Measurements from ENCODE around the gene SIM2. TPM values are rescaled to one million over a fixed set of nuclear protein-coding genes. Genes with fewer than 3 reads are reported as not detected.

SIM2 gene
- total and polyA plus RNA-seq, 12 donors: 0.01 to 0.16 (median 0.15) TPM; not detected in 9

GRCh38 chr21:36723371-36723881 lies 24.5 kb downstream of the SIM2 start:
- Histone ChIP-seq H3K27me3 (peaks cover 0 to 59% (median 32%) of the 10 kb centered on the region in 7 donors), H3K4me3 (no peak overlapping the region), H3K9me3 (no peaks in the 10 kb centered on the region), H3K36me3 (no peaks in the 10 kb centered on the region), H3K27ac (no peak overlapping the region), H3K4me1 (no peaks in the 10 kb centered on the region)
- DNase-seq: no peak
- TF ChIP-seq CTCF (IDR thresholded peaks at IDR 0.05): no peak
- no peak for ATAC-seq
- WGBS, 2 donors: 88% methylated on average over 14 of the region's 14 CpGs
- intact Hi-C loops (cut with DNase I): no loop called here

- Histone ChIP-seq H3K27ac (no peak overlapping the region), H3K27me3 (peaks cover 0 to 51% (median 20%) of the 10 kb centered on the region in 7 donors), H3K4me1 (no peaks in the 10 kb centered on the region), H3K9me3 (no peaks in the 10 kb centered on the region), H3K36me3 (no peaks in the 10 kb centered on the region), H3K4me3 (no peak overlapping the region)
- no peak for DNase-seq
- no peak for TF ChIP-seq CTCF (IDR thresholded peaks at IDR 0.05)
- WGBS, 2 donors: 75 to 80% methylated on average over 3 of the region's 3 CpGs
- ATAC-seq: no peak
- intact Hi-C loops (cut with DNase I): no loop called here
Observed at GRCh38 chr21:36724660-36725059, 25.7 kb downstream of the SIM2 start.

GRCh38 chr21:36725793-36726386 lies 27.0 kb downstream of the SIM2 start:
- H3K4me1 ChIP-seq: no peaks in the 10 kb centered on the region
- intact Hi-C loops (cut with DNase I): no loop called here
- no peak for TF ChIP-seq CTCF (IDR thresholded peaks at IDR 0.05)
- H3K27ac ChIP-seq: no peak overlapping the region
- ATAC-seq (no peak), DNase-seq (no peak)
- H3K4me3 ChIP-seq: no peak overlapping the region
- H3K36me3 ChIP-seq: no peaks in the 10 kb centered on the region
- H3K27me3 ChIP-seq: peaks cover 0 to 47% (median 23%) of the 10 kb centered on the region in 7 donors
- 94 to 97% methylated on average over 12 of the region's 12 CpGs for WGBS, 2 donors
- no peaks in the 10 kb centered on the region for H3K9me3 ChIP-seq

GRCh38 chr21:36727866-36728265 lies 29.0 kb downstream of the SIM2 start:
- no peak for DNase-seq
- 57 to 73% methylated on average over 6 of the region's 6 CpGs for WGBS, 2 donors
- intact Hi-C loops (cut with DNase I): no loop called here
- H3K4me1 ChIP-seq: no peaks in the 10 kb centered on the region
- H3K27ac ChIP-seq: no peak overlapping the region
- no peak for ATAC-seq
- no peak overlapping the region for H3K4me3 ChIP-seq
- H3K36me3 ChIP-seq: no peaks in the 10 kb centered on the region
- no peaks in the 10 kb centered on the region for H3K9me3 ChIP-seq
- peaks cover 0 to 49% (median 35%) of the 10 kb centered on the region in 7 donors for H3K27me3 ChIP-seq
- TF ChIP-seq CTCF (IDR thresholded peaks at IDR 0.05): no peak

All from heart right ventricle (tissue), 16 donors.